Epithelial cell of proximal tubule (primary cell): Measurements from ENCODE around the gene KLK15. TPM values are rescaled to one million over a fixed set of nuclear protein-coding genes. Genes with fewer than 3 reads are reported as not detected.
"Not testable (repeated sequence)": the region's sequence is repeated elsewhere in the genome, so short reads cannot be mapped to it uniquely, and the experiment has no call there.

Source experiments
- DNase-seq: peaks from one replicate; pipeline ENCODE4 v3.0.0-alpha.2; 2011; ENCODE audit warnings: low read depth
- H3K4me3 ChIP-seq: 2 replicates; pipeline ENCODE4 v1.5.1; 2011; ENCODE audit warnings: low read depth, mild to moderate bottlenecking, low read length
- total RNA-seq: library from RNA; depleted of rRNA; stranded (reverse); fragments of >200 nt; gene quantifications from 2 replicates; pipeline ENCODE4 v1.2.3, GENCODE V29; 2015
- TF ChIP-seq, protein P1 (sequence below): conservative IDR thresholded peaks from 2 replicates; pipeline ENCODE4 v1.5.1; 2012; ENCODE audit warnings: low read depth, mild to moderate bottlenecking, low read length

Gene KLK15
- total RNA-seq, 1 donor from 2014 or later = not detected

- TF ChIP-seq, protein P1, sequence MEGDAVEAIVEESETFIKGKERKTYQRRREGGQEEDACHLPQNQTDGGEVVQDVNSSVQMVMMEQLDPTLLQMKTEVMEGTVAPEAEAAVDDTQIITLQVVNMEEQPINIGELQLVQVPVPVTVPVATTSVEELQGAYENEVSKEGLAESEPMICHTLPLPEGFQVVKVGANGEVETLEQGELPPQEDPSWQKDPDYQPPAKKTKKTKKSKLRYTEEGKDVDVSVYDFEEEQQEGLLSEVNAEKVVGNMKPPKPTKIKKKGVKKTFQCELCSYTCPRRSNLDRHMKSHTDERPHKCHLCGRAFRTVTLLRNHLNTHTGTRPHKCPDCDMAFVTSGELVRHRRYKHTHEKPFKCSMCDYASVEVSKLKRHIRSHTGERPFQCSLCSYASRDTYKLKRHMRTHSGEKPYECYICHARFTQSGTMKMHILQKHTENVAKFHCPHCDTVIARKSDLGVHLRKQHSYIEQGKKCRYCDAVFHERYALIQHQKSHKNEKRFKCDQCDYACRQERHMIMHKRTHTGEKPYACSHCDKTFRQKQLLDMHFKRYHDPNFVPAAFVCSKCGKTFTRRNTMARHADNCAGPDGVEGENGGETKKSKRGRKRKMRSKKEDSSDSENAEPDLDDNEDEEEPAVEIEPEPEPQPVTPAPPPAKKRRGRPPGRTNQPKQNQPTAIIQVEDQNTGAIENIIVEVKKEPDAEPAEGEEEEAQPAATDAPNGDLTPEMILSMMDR = no peak
- no peak for DNase-seq
- H3K4me3 ChIP-seq = no peak overlapping the region
These were observed 48.0 kb downstream of the KLK15 start for GRCh38 chr19:50785329-50785728.

- H3K4me3 ChIP-seq = no peak overlapping the region
- no peak for DNase-seq
- TF ChIP-seq, protein P1 = no peak
These were observed 48.7 kb downstream of the KLK15 start for GRCh38 chr19:50784710-50785109.

DNA sequence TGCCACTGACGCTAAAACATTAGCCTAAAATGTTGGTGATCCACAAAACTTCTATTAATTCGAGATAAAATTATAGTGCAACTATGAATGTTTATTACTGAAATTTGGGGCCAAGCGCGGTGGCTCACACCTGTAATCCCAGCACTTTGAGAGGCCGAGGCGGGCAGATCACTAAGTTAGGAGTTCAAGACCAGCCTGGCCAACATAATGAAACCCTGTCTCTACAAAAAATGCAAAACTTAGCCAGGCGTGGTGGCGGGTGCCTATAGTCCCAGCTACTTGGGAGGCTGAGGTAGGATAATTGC is 49.6 kb downstream of the KLK15 start:
- H3K4me3 ChIP-seq, DNase-seq: not testable (repeated sequence)

GRCh38 chr19:50780753-50781435 is 52.5 kb downstream of the KLK15 start:
- DNase-seq = no peak
- TF ChIP-seq, protein P1 = no peak

DNA sequence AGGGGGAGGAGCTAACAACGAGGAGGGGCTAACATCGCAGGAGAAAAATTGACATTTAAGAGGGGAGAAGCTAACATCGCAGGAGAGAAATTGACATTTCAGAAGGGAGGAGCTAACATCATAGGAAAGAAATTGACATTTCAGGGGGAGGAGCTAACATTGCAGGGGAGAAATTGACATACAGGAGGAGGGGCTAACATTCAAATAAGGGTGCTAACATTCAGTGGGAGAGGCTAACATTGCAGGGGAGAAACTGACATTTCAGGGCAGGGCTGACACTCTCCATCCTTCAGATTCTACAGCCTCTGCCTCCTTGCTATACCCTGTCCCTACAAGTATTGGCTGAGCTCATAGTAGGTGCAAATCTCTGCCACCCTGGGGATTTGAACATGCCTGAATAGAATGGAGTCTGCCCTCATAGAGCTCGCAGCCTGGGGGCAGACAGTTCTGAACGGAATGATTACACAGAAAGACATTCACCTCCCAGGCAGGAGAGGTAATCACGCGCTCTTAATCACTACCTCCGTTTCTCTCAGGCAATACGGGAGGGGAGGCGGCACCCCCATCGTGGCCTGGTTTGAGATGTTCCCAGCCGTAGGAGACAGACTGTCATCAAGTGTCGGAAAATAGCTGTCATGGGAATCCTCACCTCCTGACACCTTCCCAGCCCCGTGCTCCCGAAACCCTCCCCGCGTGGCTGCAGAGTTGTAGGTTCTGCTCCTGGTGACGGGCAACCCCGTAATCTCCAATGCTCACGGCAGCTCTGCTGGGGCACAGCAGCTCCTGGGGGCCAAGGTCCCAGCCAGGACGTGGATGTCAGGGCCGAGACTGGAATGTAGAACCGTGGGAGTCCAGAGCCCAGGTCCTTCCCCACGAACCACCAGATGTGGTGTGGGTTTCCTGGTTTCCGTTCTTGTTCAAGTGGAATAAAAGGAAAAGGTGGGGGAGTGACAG is 53.6 kb downstream of the KLK15 start:
- TF ChIP-seq, protein P1 = no peak
- DNase-seq = no peak

More at GRCh38 chr19:50780753-50781435, 52.5 kb downstream of the KLK15 start:
- H3K4me3 ChIP-seq = no peak overlapping the region

GRCh38 chr19:50778906-50779430 is 54.4 kb downstream of the KLK15 start:
- TF ChIP-seq, protein P1 = no peak
- H3K4me3 ChIP-seq = no peak overlapping the region
- DNase-seq = no peak

More for the DNA sequence above, 53.6 kb downstream of the KLK15 start:
- no peak overlapping the region for H3K4me3 ChIP-seq

DNA sequence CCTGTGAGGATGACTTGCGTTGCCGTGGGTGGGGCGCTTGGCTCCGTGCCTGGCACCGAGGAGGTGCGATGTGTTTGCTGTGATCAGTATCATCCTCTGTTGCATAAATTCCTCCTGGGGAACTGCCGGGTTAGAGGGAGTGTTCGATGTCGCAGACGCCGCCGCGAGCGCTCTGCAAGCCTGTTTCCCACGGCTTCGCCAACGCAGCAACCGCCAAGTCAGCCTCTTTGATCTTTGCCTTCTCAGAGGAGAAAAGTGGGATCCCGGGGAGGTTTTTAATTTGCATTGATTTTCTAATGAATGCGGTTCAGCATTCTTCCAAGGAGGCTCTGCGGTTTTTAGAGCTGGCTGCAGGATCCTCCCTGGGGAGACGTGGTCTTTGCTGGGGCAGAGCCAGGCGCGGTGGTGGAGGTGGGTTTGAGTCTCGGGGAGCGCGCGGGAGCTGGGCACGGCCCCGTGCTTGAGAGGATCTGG is 55.5 kb downstream of the KLK15 start:
- no peak overlapping the region for H3K4me3 ChIP-seq
- no peak for DNase-seq
- TF ChIP-seq, protein P1 = no peak
